ENCODE results near the gene THADA.
"Not testable (repeated sequence)": the region's sequence is repeated elsewhere in the genome, so short reads cannot be mapped to it uniquely, and the experiment has no call there.

The THADA gene

GRCh38 chr2:43399515-43400264 is 196.1 kb downstream of the THADA start:
- no peak overlapping the region for H3K27ac ChIP-seq
- H3K79me2 ChIP-seq (ENCODE audit: insufficient read depth, low read depth), result no peaks in the 10 kb centered on the region

GRCh38 chr2:43399098-43399497 is 196.7 kb downstream of the THADA start:
- TF ChIP-seq CTCF (conservative IDR thresholded peaks at IDR 0.05; ENCODE audit: low read depth, low read length), result no peak
- no peak overlapping the region for H3K4me2 ChIP-seq
- H3K79me2 ChIP-seq (ENCODE audit: insufficient read depth, low read depth), result no peaks in the 10 kb centered on the region

More at GRCh38 chr2:43399515-43400264, 196.1 kb downstream of the THADA start:
- H3K4me3 ChIP-seq (IDR thresholded peaks at IDR 0.05; ENCODE audit: insufficient read depth, low read depth, low read length), result no peak overlapping the region
- no peak overlapping the region for H3K9ac ChIP-seq
- TF ChIP-seq CTCF (conservative IDR thresholded peaks at IDR 0.05; ENCODE audit: low read depth, low read length), result no peak
- no peaks in the 10 kb centered on the region for H4K20me1 ChIP-seq (ENCODE audit: insufficient read depth)
- H2AFZ ChIP-seq (ENCODE audit: low read depth), result no peak overlapping the region
- H3K4me2 ChIP-seq, result no peak overlapping the region
- H3K27me3 ChIP-seq (ENCODE audit: insufficient read depth, low read depth), result no peaks in the 10 kb centered on the region
- H3K4me1 ChIP-seq (ENCODE audit: low read depth, poor library complexity, severe bottlenecking), result peaks cover 89% of the 10 kb centered on the region
- no peaks in the 10 kb centered on the region for H3K36me3 ChIP-seq (ENCODE audit: insufficient read depth)

GRCh38 chr2:43397821-43398220 is 198.0 kb downstream of the THADA start:
- 0 out of 2 replicates have a peak overlapping the region, but pooled peaks have one; percentile 14 for H3K4me2 ChIP-seq
- H3K4me1 ChIP-seq (ENCODE audit: low read depth, poor library complexity, severe bottlenecking), result peaks cover 71% of the 10 kb centered on the region
- H3K27me3 ChIP-seq (ENCODE audit: insufficient read depth, low read depth), result no peaks in the 10 kb centered on the region
- H3K4me3 ChIP-seq (IDR thresholded peaks at IDR 0.05; ENCODE audit: insufficient read depth, low read depth, low read length), result no peak overlapping the region
- H3K9ac ChIP-seq, result no peak overlapping the region
- H3K36me3 ChIP-seq (ENCODE audit: insufficient read depth), result no peaks in the 10 kb centered on the region
- no peaks in the 10 kb centered on the region for H4K20me1 ChIP-seq (ENCODE audit: insufficient read depth)
- no peak for TF ChIP-seq CTCF (conservative IDR thresholded peaks at IDR 0.05; ENCODE audit: low read depth, low read length)
- no peak overlapping the region for H2AFZ ChIP-seq (ENCODE audit: low read depth)
- no peaks in the 10 kb centered on the region for H3K79me2 ChIP-seq (ENCODE audit: insufficient read depth, low read depth)
- H3K27ac ChIP-seq, result no peak overlapping the region

More at GRCh38 chr2:43399098-43399497, 196.7 kb downstream of the THADA start:
- Histone ChIP-seq H3K27ac (no peak overlapping the region), H4K20me1 (ENCODE audit: insufficient read depth) (no peaks in the 10 kb centered on the region), H3K4me3 (IDR thresholded peaks at IDR 0.05; ENCODE audit: insufficient read depth, low read depth, low read length) (no peak overlapping the region), H3K36me3 (ENCODE audit: insufficient read depth) (no peaks in the 10 kb centered on the region), H2AFZ (ENCODE audit: low read depth) (no peak overlapping the region), H3K9ac (no peak overlapping the region), H3K4me1 (ENCODE audit: low read depth, poor library complexity, severe bottlenecking) (peaks cover 84% of the 10 kb centered on the region), H3K27me3 (ENCODE audit: insufficient read depth, low read depth) (no peaks in the 10 kb centered on the region)

GRCh38 chr2:43397411-43397810 is 198.4 kb downstream of the THADA start:
- Histone ChIP-seq H3K4me3 (IDR thresholded peaks at IDR 0.05; ENCODE audit: insufficient read depth, low read depth, low read length) (no peak overlapping the region), H3K9ac (no peak overlapping the region), H3K36me3 (ENCODE audit: insufficient read depth) (no peaks in the 10 kb centered on the region), H3K4me1 (ENCODE audit: low read depth, poor library complexity, severe bottlenecking) (peaks cover 70% of the 10 kb centered on the region), H4K20me1 (ENCODE audit: insufficient read depth) (no peaks in the 10 kb centered on the region), H3K27ac (no peak overlapping the region), H3K79me2 (ENCODE audit: insufficient read depth, low read depth) (no peaks in the 10 kb centered on the region), H3K4me2 (0 out of 2 replicates have a peak overlapping the region, but pooled peaks have one; percentile 14), H2AFZ (ENCODE audit: low read depth) (no peak overlapping the region), H3K27me3 (ENCODE audit: insufficient read depth, low read depth) (no peaks in the 10 kb centered on the region)
- no peak for TF ChIP-seq CTCF (conservative IDR thresholded peaks at IDR 0.05; ENCODE audit: low read depth, low read length)

GRCh38 chr2:43396344-43396743 is 199.5 kb downstream of the THADA start:
- not testable (repeated sequence) for H3K4me3 ChIP-seq (IDR thresholded peaks at IDR 0.05; ENCODE audit: insufficient read depth, low read depth, low read length); H3K79me2 ChIP-seq (ENCODE audit: insufficient read depth, low read depth); H3K4me2 ChIP-seq; H2AFZ ChIP-seq (ENCODE audit: low read depth); H4K20me1 ChIP-seq (ENCODE audit: insufficient read depth); H3K27ac ChIP-seq; H3K9ac ChIP-seq; H3K27me3 ChIP-seq (ENCODE audit: insufficient read depth, low read depth); H3K36me3 ChIP-seq (ENCODE audit: insufficient read depth)
- H3K4me1 ChIP-seq (ENCODE audit: low read depth, poor library complexity, severe bottlenecking), result peaks cover 70% of the 10 kb centered on the region

All from KMS-11 (cell line).